Stimulated activated CD8-positive, alpha-beta memory T cell treated with anti-CD3 and anti-CD28 coated beads, Interleukin-7, amount 100 ng/mL, for 24 hours (primary cell): Measurements from ENCODE around the gene BFSP2.
A peak's percentile ranks its signal among the peaks of the same experiment; 100 is the strongest.

Experiments
- DNase-seq: peaks from one replicate; pipeline ENCODE4 v3.0.0-alpha.2; 2020; ENCODE audit warnings: low read depth

Gene BFSP2

DNA sequence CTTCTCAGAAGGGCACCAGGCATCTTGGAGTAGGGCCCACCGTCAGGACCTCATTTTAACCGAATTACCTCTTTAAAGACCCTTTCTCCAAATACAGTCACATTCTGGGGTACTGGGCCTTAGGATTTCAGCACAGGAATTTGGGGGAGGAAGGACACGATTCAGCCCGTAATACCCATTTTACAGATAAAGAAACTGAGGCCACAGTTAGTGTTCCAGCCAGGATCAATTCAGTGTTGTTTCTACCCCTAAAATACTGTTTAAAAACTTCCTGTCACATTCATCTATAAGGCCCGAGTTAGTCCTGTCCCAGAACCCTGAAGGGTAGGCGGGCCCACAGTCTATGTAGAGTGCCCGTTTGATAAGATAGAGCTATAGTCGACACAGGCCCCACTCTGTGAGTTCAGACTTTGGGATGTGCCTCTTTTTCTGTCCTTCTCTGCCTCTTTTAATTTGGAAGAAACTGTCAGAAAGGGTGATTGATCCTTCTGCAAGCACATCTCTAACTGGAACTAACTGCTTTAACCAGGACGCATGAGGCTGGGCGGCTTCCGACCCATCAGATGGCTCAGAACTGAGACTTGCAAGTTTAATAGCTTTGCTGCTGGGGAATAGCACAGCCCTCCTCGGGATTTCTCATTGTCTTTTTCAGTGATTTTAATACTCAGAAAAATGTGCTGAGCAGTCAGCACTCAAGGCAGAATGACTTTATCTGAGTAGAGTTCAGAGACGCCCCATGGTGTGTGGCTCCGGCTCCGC, 19.5 kb downstream of the BFSP2 start:
- no peak for DNase-seq

DNA sequence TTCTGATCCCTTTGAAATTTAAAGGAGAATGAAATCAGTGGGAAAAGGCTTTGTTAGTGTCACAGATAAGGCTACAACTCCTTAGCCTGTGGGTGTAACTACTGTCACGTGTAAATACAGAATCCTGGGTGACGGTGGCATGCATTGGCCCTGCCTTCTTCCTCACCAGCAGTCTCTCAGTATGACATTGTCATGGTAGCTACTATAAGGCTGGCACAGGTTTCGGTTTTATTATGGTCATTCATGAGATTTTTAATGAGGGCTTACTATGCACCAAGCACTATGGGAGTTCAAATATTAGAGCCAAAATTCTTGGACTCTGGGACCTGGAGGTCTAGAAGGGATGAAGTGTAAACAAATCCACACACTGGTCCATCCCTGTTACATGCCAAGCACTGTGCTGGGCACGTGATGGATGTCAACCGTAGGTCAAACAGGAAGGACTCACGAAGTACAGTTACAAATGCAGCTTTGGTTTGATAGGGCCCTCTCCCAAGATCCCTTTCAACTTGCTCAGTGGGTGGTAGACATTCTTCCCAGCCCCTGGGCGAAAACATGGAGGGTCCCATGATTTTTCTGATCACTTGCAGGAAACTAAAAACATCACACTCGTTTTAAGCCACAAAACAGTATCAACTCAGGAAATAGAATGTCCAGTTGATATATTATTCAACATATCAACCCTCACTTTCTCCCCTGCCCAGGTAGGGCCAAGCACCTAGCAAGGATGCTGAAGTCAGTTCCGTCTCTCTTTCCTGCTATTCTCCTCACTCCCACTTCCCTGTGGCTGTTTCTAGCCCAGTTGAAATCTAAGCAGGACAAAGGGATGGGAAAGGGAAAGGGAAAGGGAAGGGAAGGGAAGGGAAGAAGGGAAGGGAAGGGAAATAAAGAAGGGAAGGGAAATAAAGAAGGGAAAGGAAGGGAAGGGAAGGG, 25.3 kb downstream of the BFSP2 start:
- DNase-seq: no peak

DNA sequence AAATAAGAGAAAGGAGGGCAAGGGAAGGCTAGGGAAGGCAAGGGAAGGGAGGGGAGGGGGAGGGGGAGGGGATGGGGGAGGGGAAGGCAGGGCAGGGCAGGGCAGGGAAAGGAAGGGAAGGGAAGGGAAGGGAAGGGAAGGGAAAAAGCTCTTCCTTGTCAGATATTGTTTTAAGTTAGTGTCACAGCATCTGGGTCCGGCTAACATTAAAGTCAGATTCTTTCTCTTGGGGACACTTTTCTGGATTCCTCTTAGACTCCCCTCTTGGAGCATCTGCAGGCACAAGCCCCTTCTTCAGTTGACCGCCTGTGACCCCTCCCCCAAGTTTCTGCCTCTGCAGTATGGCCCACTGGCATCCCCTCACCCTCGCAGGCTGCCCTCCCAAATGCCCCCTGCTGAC, 26.0 kb downstream of the BFSP2 start:
- DNase-seq: no peak

DNA sequence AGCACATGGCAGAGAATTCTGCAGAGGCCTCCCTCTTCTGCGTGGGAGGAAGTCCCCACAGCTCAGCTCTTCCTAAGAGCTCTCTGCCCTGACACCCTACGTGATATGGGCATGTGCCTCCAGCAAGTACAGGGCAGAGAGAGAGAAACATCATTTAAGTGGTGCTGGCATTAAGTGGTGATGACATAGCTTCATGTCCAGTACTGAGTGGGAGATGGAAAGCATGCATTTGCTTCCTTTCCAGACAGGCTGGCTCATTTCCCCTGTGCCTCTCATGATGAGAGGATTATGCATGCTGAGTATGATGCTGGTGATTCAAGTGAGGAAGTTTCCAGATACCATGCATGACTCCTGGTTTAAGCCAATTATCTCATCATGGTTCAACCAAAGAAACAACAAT, 26.9 kb downstream of the BFSP2 start:
- no peak for DNase-seq

GRCh38 chr3:133428552-133428951, 28.7 kb downstream of the BFSP2 start:
- no peak for DNase-seq

- DNase-seq: no peak
Observed at GRCh38 chr3:133429063-133429462, 29.2 kb downstream of the BFSP2 start.

GRCh38 chr3:133439563-133439962, 39.7 kb downstream of the BFSP2 start:
- no peak for DNase-seq

DNA sequence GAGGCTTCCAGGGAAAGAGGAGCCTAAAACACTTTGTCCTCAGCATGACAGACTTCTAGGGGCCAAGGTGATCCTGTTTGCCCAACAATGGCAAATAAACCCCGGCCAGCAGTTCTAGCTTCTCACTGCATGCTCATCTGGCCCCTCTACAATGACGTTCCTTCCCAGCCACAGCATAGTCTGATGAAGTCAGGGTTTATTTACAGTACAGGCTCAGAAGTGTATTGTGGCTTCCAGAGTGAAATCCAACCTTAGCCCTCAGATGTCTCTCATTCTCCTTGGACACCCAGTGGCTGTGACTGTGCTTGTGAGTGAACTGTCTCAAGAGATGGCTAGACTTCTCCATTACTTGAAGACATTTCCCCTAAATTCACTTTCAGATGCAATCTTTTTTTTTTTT, 40.8 kb downstream of the BFSP2 start:
- no peak for DNase-seq

- no peak for DNase-seq
Observed at GRCh38 chr3:133441867-133442270, 42.0 kb downstream of the BFSP2 start.

- no peak for DNase-seq
Observed at GRCh38 chr3:133442518-133442917, 42.7 kb downstream of the BFSP2 start.

DNA sequence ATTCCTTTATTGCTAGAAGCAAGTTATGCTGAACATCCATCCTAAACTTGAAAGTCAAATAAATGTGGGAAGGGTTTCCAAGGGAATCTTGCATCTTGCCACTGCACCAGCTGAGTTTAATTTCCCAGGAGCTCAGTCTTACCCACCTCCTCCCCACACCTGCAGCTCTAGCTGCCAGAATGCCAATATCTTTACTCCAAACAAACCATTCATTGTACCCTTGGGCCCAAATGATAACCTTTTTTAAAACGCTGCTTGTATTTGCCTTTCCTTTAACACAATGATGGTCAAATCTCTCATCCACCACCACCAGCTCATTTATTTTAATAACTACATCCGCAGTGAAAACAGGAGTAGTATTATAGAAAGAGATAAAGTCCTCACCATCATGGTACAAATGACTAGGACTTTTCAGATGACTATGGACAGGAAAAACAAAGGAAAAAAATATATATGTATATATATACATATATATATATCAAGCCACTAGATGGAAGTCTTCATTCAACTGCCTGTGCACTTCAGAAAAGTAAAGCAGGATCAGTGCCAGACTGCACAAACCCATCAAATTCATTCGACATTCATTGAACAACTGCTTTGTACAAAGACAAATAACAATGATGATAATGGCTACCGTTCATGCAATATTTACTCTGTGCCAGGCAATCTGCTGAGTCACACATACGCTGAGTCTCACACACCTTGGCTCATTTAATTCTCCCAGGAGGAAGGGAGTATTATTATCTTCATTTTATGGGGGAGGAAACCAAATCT, 44.0 kb downstream of the BFSP2 start:
- DNase-seq: no peak

- DNase-seq: no peak
Observed at GRCh38 chr3:133444423-133444774, 44.5 kb downstream of the BFSP2 start.

DNA sequence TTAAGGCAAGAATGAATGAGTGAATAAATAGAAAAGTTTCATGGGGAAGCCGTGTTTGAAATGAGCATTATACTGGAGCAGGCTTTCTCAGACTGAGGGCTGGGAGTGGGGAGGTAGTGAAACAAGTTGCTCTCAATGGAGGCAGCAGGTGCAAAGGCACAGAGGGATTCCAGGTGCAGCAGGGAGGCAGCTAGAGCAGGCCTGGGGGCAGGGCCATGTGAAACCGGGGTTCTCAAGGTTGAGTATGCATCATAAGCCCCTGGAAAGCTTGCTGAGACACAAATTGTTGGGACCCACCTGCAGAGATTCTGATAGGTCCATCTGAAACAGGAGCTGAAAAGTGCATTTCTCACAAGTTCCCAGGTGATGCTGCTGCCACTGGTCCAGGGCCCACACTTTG, 45.3 kb downstream of the BFSP2 start:
- no peak for DNase-seq

- DNase-seq: no peak
Observed at GRCh38 chr3:133447750-133448477, 48.1 kb downstream of the BFSP2 start.

DNA sequence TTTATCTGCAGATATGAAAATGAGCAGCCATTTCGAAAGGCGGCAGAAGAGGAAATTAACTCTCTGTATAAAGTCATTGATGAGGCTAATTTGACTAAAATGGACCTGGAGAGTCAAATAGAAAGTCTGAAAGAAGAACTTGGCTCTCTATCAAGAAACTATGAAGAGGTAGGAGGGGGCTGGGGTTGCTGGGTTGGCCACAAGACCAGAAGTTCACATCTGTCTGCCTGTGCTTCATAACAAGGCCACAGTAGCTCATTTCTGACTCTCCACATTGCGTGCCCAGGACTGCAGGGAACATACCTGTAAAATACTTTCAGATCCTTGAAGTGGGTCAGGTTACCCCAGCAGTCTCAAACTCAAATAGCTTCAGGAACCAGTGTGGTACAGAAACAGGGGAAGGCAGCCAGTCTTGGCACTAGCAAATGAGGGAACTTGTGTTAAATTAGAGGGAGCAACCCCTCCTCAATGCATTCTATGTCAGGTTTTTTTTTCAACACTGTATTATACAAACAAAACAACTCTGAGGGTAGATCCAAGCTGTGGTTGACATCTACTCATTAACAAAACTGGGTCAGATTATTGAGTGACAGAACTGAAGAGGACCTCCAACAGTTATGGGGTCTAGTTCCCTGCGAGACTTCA, 48.7 kb downstream of the BFSP2 start:
- DNase-seq: peak; percentile 8

DNA sequence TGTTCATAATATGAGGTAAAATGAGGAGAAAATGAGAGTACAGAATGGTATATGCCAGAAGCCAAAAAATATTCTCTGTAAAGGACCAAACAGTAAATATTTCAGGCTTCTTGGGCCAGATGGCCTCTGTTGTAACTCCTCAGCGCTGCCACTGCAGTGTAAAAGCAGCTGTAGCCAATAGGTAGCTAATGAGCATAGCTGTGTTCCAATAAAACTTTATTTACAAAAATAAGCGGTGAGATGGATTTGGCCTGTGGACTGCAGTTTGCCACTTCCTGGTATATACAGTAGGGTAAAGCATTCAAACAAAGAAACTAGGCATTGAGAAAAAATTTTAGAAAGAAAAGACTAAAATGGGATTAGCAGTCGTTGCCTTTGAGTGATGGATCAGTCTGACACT, 51.5 kb downstream of the BFSP2 start:
- no peak for DNase-seq

DNA sequence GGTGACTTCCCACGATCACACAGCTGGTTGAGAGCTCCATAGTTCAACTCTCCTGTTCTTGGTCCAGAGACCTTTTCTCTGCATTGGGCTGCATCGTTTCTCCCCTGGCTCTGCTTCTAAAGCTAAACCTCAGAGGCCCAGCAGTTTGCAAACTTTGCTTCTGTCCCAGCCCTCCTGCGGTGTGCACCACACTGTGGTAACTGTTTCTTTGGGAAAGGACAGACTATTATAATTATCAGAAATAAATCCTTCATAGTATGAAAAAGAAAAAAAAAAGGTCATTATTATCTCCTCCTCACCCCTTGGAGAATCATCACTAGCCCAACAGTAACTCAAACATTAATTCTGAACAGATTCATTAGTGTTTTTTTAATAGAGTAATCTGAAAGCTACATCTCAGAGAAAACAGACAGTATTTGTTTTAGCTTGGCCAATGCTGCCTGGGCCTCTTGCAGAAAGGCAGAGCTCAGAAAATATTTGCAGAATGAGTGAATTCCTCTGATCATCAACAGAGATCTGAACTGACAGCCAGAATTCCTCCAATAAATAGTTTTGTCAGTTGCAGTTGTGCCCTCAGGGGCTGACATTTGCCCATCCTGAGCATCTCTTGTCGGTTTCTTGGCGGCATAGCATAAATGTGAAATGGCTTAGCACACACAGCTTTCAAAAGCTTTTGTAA, 52.9 kb downstream of the BFSP2 start:
- DNase-seq: no peak

DNA sequence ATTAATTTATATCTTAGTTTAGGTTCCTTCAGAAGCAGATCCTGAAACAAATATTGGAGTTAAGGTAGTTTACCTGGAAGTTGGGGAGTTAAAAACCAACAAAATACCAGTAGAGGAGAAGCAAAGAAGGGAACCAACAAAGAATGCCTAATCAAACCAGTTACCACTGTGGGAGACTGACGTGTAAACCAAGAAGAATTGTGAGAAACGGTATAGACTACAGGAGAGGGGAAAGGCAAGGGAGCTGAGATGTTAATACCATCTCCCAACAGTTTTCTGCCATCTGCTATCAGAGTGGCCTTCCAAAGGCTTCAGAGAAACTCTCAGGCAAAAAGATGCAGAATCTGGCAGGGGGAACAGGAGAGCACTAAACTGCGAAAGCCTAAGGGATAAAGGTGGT, 53.5 kb downstream of the BFSP2 start:
- DNase-seq: no peak

GRCh38 chr3:133455281-133455680, 55.4 kb downstream of the BFSP2 start:
- DNase-seq: no peak

- no peak for DNase-seq
Observed at GRCh38 chr3:133455960-133456359, 56.1 kb downstream of the BFSP2 start.

DNA sequence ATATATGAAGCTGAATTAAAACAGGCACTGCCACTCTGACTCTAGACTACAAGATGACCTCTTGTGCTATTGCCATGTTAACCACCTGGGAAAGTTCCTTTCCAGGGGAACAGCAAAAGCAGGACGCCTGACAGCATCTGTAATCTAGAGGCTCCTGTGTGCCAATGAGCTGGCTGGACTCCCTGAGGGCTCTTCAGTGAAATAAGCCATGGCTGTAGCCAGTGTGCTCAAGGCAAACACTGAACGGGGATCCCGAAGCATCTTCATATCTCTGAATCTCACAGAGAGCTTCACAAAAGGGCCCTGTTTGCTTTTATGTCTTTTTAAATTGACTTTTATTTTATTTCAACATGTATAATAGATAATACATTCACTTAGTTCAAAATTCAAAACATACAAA, 57.2 kb downstream of the BFSP2 start:
- no peak for DNase-seq
